Measurements from ENCODE around the gene TACC2.

The TACC2 gene

GRCh38 chr10:122029499-122030199 is 40.7 kb downstream of the TACC2 start:
- no peak for TF ChIP-seq CTCF (IDR thresholded peaks at IDR 0.05)
- DNase-seq, result no peak
- no peak overlapping the region for H3K4me3 Mint-ChIP-seq
- peaks cover 9% of the 10 kb centered on the region for H3K27me3 Mint-ChIP-seq (ENCODE audit: low read depth, poor library complexity)
- peak overlapping the region; percentile 54 for H3K27ac Mint-ChIP-seq
- H3K9me3 Mint-ChIP-seq, result no peaks in the 10 kb centered on the region
- no peaks in the 10 kb centered on the region for H3K36me3 Mint-ChIP-seq (ENCODE audit: low read depth)
- peaks cover 13% of the 10 kb centered on the region for H3K4me1 Mint-ChIP-seq

GRCh38 chr10:122030200-122030552 is 41.2 kb downstream of the TACC2 start:
- Mint-ChIP-seq H3K9me3 (no peaks in the 10 kb centered on the region), H3K4me3 (no peak overlapping the region), H3K36me3 (ENCODE audit: low read depth) (no peaks in the 10 kb centered on the region), H3K4me1 (peaks cover 13% of the 10 kb centered on the region), H3K27me3 (ENCODE audit: low read depth, poor library complexity) (peaks cover 9% of the 10 kb centered on the region), H3K27ac (no peak overlapping the region)
- TF ChIP-seq CTCF (IDR thresholded peaks at IDR 0.05), result no peak
- DNase-seq, result no peak

- peaks cover 15% of the 10 kb centered on the region for H3K27me3 Mint-ChIP-seq (ENCODE audit: low read depth, poor library complexity)
- H3K27ac Mint-ChIP-seq, result no peak overlapping the region
- peaks cover 14% of the 10 kb centered on the region for H3K4me1 Mint-ChIP-seq
- no peak for TF ChIP-seq CTCF (IDR thresholded peaks at IDR 0.05)
- H3K36me3 Mint-ChIP-seq (ENCODE audit: low read depth), result peaks cover 5% of the 10 kb centered on the region
- no peak overlapping the region for H3K4me3 Mint-ChIP-seq
- no peak for DNase-seq
- peaks cover 5% of the 10 kb centered on the region for H3K9me3 Mint-ChIP-seq
Measured at GRCh38 chr10:122033224-122033926, 44.4 kb downstream of the TACC2 start.

GRCh38 chr10:122034149-122034756 is 45.3 kb downstream of the TACC2 start:
- no peak for DNase-seq
- TF ChIP-seq CTCF (IDR thresholded peaks at IDR 0.05), result no peak

GRCh38 chr10:122040786-122041185 is 51.8 kb downstream of the TACC2 start:
- H3K4me1 Mint-ChIP-seq, result peaks cover 53% of the 10 kb centered on the region
- no peak for TF ChIP-seq CTCF (IDR thresholded peaks at IDR 0.05)
- peaks cover 9% of the 10 kb centered on the region for H3K36me3 Mint-ChIP-seq (ENCODE audit: low read depth)
- no peak overlapping the region for H3K27ac Mint-ChIP-seq
- no peak for DNase-seq
- no peak overlapping the region for H3K4me3 Mint-ChIP-seq
- H3K27me3 Mint-ChIP-seq (ENCODE audit: low read depth, poor library complexity), result peaks cover 6% of the 10 kb centered on the region
- peaks cover 5% of the 10 kb centered on the region for H3K9me3 Mint-ChIP-seq

More at GRCh38 chr10:122034149-122034756, 45.3 kb downstream of the TACC2 start:
- H3K36me3 Mint-ChIP-seq (ENCODE audit: low read depth), result peaks cover 5% of the 10 kb centered on the region
- peaks cover 17% of the 10 kb centered on the region for H3K4me1 Mint-ChIP-seq
- H3K4me3 Mint-ChIP-seq, result no peak overlapping the region
- H3K27ac Mint-ChIP-seq, result no peak overlapping the region
- peaks cover 15% of the 10 kb centered on the region for H3K27me3 Mint-ChIP-seq (ENCODE audit: low read depth, poor library complexity)
- peaks cover 5% of the 10 kb centered on the region for H3K9me3 Mint-ChIP-seq

Data from nephron progenitor cell (in vitro differentiated cells).